Measurements from ENCODE around the gene LAMA2.

LAMA2 gene

DNA sequence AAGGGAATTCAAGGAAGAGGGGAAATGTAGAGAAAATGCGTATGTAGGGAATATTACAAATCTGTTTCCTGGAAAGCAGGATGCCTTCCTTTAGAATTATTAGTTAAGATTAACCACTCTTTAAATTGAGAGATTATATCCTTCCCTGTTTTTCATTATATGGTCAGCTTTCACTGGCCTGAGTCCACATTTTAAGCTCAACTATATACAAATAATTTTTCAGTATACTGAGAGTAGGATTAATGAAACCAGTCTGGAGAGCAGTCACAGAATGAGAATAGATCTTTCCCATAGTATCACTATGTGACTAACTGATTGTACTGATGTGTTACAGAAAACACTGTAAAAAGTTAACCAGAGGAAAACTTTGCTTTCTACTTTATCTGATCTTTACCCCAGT lies 306.3 kb downstream of the LAMA2 start:
- no peak for DNase-seq

GRCh38 chr6:129191235-129191634 lies 308.3 kb downstream of the LAMA2 start:
- DNase-seq: no peak

DNA sequence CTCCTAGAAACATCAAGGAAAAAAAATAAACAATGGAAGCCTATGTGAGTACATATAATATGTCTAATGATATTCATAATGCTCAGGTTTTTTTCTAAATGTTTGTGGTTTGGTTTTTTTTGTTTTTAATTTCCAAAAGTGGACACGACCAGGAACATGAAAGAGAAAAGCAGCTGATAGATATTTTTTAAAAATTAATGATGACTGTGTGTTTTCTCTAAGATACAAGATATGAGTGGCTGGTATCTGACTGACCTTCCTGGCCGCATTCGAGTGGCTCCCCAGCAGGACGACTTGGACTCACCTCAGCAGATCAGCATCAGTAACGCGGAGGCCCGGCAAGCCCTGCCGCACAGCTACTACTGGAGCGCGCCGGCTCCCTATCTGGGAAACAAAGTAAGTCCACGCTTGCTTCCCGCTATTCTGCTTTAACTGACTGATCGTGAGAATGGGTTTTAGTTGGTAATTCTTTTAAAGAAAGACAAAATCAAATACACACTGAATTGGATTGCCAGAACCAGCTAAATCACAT lies 309.6 kb downstream of the LAMA2 start:
- no peak for DNase-seq

DNA sequence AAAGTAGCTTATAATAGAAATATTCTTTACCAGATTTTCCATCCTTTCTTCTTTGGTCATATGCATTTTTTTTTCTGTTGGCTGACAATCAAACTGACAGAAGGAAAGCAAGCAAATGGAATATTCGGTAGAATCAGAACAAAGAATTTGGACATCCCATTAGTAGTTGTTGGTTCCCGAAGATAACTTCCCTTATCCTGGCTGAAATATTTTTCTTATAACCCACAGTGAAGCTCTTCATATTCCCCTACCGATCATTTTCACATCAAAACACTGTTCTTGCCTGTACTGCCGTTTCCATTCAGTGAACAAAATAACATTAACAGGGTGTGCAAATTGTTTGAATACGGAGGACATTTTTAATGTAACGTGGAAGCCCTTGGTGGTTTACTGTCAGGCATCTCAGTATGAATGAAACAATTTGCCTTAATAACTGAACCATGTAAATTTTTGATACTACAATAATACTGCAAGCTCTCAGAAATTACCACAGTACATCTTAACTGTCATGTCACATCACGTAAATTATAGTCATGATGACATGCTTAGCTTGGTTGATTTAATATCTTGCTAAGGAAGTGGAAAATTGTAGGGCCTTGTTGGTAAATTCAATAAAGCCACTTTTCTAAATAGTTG lies 311.5 kb downstream of the LAMA2 start:
- DNase-seq: no peak

DNA sequence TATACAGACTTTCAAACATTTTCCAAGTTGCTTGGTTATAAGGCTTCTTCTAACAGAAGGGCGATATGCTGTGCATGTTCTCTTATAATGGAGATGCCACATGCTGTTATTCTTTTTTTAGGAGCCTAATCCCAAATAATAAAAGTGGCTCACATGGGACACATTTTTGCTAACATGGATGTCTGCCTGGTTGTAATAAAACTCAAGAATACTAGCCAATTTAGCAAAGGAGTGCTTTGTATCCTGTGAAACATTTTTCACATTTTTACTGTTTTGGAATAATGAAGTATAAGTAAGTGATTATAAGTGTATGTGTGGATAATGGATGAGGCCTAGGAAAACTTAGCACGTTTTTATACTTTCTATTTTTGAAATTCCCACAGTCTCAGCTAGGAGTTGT lies 312.2 kb downstream of the LAMA2 start:
- no peak for DNase-seq

GRCh38 chr6:129195643-129196042 lies 312.7 kb downstream of the LAMA2 start:
- DNase-seq: no peak

GRCh38 chr6:129197154-129197553 lies 314.2 kb downstream of the LAMA2 start:
- DNase-seq: no peak

DNA sequence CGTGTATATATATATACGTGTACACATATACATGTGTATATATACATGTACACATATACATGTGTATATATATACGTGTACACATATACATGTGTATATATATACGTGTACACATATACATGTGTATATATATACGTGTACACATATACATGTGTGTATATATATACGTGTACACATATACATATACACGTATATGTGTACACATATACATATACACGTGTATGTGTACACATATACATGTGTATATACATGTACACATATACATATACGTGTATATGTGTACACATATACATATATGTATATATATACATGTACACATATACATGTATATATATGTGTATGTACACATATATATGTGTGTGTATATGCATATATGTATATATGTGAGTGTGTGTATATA lies 317.2 kb downstream of the LAMA2 start:
- no peak for DNase-seq

DNA sequence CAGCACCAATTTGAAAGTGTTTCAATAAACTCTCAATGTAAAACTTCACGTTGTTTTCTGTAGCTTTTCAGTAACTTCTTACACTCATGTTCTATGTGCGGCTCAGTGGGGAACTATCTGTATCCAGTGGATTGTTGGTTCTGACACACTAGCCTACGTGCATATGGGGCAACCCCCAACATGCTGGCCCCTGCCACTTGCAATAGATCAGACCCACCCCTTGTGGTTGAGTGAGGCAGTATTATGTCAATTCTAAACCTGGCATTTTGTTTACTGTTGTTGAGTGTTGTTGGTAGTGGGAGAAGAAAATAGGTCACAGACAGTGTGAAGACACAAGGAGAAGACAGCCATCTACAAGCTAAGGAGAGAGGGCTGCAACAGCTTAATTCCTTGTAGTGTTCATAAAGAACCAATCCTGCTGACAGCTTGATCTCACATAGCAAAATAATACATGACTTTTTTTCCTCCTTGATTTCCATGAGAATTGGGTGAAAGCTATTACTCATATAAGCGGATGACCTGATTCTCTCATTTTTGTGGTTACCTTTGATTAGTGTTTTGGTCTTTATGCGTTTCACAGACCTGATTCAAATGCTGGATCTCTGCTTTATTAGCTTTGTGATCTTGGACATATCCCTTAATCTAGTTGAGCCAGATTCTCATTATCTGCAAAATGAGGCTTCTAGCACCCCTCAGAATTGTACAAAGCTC lies 320.4 kb downstream of the LAMA2 start:
- DNase-seq: no peak

- DNase-seq: no peak
Observed at GRCh38 chr6:129206821-129207220, 323.9 kb downstream of the LAMA2 start.

GRCh38 chr6:129207832-129208231 lies 324.9 kb downstream of the LAMA2 start:
- DNase-seq: no peak

DNA sequence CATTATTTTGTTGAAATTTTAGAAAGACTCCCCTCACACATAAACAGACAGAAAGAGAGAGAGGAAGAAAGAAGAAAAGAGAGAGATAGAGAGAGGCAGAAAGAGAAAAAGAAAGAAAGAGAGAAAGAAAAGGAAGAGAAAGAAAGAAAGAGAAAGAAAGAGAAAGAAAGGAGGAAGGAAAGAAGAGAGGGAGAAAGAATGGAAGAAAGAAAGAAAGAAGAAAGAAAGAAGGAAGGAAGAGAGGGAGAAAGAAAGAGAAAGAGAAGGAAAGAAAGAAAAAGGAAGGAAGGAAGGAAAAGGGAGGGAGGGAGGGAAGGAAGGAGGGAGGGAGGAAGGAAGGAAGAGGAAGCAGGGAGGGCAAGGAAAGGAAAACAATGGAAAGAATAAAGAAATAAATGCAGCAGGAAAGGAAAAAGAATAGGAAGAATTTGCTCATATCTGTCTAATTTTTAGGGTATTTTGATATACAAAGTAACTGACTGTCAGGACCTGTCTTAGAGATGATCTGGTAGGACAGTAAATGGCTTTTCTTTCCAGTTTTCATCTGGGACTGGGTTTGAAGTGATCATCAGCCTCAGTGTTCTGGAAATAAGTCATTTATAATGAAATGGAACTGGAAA lies 325.6 kb downstream of the LAMA2 start:
- no peak for DNase-seq

DNA sequence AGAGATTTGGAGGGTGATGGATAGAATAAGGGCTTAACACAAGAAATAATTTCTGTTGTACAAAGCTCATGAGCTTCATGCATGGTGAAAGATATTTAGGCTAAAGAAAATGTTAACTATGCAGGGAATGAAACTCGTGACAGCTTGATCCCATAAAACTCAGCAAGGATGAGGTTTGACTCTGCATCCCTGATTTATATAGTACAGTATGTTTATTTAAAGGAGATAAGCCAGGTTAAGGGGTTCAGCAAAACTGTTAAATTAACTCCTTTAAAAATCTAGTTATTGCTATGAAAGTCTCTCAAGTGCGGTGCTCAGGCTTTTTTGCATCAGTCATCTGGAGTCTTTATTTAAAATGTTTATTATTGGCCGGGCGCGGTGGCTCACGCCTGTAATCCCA lies 326.4 kb downstream of the LAMA2 start:
- no peak for DNase-seq

GRCh38 chr6:129210684-129211083 lies 327.7 kb downstream of the LAMA2 start:
- no peak for DNase-seq

GRCh38 chr6:129211626-129212025 lies 328.7 kb downstream of the LAMA2 start:
- DNase-seq: no peak

- no peak for DNase-seq
Observed at GRCh38 chr6:129212081-129212480, 329.1 kb downstream of the LAMA2 start.

DNA sequence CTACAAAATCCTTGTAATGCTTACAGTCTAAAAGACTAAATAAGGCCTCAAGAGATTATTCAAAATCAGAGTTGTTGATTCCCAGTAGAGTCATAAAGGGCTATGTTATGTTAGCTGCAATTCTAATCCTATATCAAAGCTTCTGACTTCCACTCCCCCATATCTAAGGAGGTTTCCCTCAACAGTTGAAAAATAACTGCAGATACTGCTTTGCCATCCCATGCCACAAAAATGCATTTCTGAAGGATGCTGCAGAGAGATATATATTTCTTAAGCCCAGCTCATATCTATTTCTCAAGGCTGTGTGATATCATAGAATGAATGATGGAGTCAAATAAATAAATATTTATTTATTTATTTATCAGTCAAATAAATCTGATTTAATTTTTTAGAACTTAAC lies 332.3 kb downstream of the LAMA2 start:
- DNase-seq: no peak

DNA sequence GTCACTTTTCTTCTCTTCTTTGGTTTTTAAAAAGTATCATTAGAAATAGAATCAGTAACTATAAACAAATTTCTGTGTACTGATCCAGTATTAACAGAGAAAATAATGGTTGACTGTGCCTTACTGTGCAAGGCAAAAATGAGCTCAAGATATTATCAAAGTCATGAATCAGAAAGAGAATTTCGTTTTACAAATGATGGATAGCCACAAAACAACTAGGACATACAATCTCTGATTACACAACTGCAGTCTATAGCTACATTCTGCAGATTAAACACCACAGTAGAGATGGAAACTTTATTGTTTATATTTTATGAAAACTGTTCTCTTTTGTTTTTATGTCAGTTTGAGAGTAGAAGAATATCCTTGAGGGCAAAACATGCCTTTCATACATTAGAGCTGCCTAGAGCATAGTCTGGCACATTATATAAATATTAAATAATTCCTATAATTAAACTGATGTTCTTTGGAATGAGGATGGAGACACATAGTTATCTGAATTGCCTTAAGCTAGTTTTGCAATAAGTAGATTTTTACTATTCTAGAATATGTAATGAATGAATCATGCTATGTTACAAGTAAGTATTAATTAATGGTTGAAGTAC lies 333.1 kb downstream of the LAMA2 start:
- no peak for DNase-seq

- no peak for DNase-seq
Observed at GRCh38 chr6:129217701-129218100, 334.8 kb downstream of the LAMA2 start.

DNA sequence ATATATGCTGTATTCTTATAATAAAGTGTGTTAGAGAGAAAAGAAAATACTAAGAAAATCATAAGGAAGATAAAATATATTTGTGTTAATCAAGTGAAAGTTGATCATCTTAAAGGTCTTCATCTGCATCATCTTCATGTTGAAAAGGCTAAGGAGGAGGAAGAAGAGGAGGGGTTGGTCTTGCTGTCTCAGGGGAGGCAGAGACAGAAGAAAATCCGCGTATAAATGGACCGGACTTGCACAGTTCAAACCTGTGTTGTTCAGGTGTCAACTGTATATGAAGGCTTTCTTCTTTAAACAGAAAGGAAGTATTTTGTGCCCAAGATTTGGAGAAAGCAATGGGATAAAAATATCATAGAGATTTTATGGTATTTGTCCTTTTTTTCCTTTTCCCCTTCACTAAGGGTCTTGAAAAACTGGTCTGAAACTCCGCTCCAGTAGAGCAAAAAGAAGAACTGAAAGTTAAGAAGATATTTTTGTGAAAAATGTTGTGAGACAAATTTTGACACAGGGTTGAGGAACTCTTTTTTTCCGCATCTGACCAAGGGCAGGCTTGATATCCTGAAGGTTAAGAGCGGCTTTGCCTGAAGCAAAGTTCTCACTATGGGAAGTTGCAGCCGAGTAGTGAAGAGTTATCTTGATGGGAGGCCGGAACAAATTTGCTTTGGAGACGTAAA lies 350.7 kb downstream of the LAMA2 start:
- no peak for DNase-seq

- no peak for DNase-seq
Observed at GRCh38 chr6:129235167-129236000, 352.4 kb downstream of the LAMA2 start.

DNA sequence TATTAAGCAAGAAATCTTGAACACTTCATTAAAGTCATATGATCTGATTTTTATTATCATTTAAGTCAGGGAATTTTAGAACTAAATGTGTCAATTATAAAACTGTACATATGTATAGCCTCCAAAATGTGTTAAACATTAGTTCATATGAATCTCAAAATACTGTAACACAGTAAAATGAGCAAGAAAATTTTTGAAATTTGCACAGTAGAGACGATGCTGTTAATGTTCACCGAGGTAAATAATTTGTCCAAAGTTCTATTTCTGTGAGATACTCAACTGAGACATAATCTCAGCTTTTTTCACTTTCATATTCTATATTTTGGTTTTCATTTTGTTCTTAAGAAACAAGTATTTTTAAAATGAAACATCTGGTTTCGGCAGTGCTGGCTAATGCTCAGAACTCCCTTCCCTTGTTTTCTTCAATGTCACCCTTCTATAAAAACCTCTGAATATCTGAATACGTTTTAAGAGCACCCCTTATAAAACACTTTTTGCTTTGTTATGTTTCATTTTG lies 353.1 kb downstream of the LAMA2 start:
- no peak for DNase-seq

Data from activated CD4-positive, alpha-beta T cell treated with anti-CD3 and anti-CD28 coated beads, Interleukin-2, amount 50 U/mL, for 4 hours (primary cell).